Tibial nerve (tissue), 4 donors: ENCODE results near the gene KRAS. TPM values are rescaled to one million over a fixed set of nuclear protein-coding genes. Genes with fewer than 3 reads are reported as not detected.
A peak's percentile ranks its signal among the peaks of the same experiment; 100 is the strongest.

ENCODE experiments used
- DNase-seq, 2 donors: peaks; one replicate each; pipeline ENCODE4 v3.0.0-alpha.2; 2019; ENCODE audit warnings: low spot score in 2 of 2
- H3K27ac ChIP-seq, 4 donors: fragments of 200-600 bp; sonication (generic) in 3 of 4; one replicate each; pipeline ENCODE4 v1.5.1; 2017 to 2019; ENCODE audit warnings: mild to moderate bottlenecking in 1 of 4
- H3K27me3 ChIP-seq, 2 donors: fragments of 200-600 bp; sonication (generic) in 1 of 2; one replicate each; pipeline versions ENCODE4 v1.5.1 to v1.6.0; 2017 to 2019
- H3K36me3 ChIP-seq, 3 donors: fragments of 200-600 bp; sonication (generic); one replicate each; pipeline ENCODE4 v1.5.1; 2018 to 2019
- H3K4me1 ChIP-seq, 4 donors: fragments of 200-600 bp; sonication (generic) in 3 of 4; one replicate each; pipeline ENCODE4 v1.5.1; 2017 to 2019
- H3K4me3 ChIP-seq, 4 donors: fragments of 200-600 bp; sonication (generic) in 3 of 4; one replicate each; pipeline ENCODE4 v1.5.1; 2017 to 2019; ENCODE audit warnings: mild to moderate bottlenecking in 1 of 4, moderate library complexity in 1 of 4
- H3K9me3 ChIP-seq, 4 donors: fragments of 200-600 bp; sonication (generic) in 3 of 4; one replicate each; pipeline ENCODE4 v1.5.1; 2017 to 2019
- CTCF ChIP-seq, 5 experiments: fragments of 200-600 bp in 3 of 5; fragments of 450-650 bp in 2 of 5; sonication (generic) in 3 of 5; IDR thresholded peaks; one replicate each; pipeline ENCODE4 v1.5.1; 2016 to 2019; ENCODE audit warnings: antibody characterized with exemption in 5 of 5, mild to moderate bottlenecking in 3 of 5, moderate library complexity in 2 of 5
- EP300 ChIP-seq, 2 donors: sonication (generic); formaldehyde crosslinking; IDR thresholded peaks; one replicate each; pipeline ENCODE4 v1.6.1; 2017; ENCODE audit warnings: antibody characterized with exemption in 2 of 2, mild to moderate bottlenecking in 1 of 2
- POLR2A ChIP-seq, 2 donors: fragments of 450-650 bp; IDR thresholded peaks; one replicate each; pipeline ENCODE4 v1.6.1; 2017; ENCODE audit warnings: antibody characterized with exemption in 2 of 2, mild to moderate bottlenecking in 2 of 2, moderate library complexity in 2 of 2
- whole genome bisulfite sequencing, 2 donors: methylation state at CpG; one replicate each; pipeline ENCODE4 v1.1.5; 2018; 5-methylcytosine and 5-hydroxymethylcytosine counted together
- total RNA-seq, 4 donors: library from RNA; depleted of rRNA; stranded (reverse); fragments of >200 nt; gene quantifications; one replicate each; pipeline ENCODE4 v1.1.0, GENCODE V29; 2016

Gene KRAS
- total RNA-seq, 4 donors from 2014 or later = 19.2 to 36.3 (median 28.0) TPM

GRCh38 chr12:25243680-25243990, 7.1 kb downstream of the KRAS start:
- H3K9me3 ChIP-seq = no peaks in the 10 kb centered on the region
- H3K4me3 ChIP-seq = no peak overlapping the region
- no peaks in the 10 kb centered on the region for H3K27me3 ChIP-seq
- TF ChIP-seq EP300 (IDR thresholded peaks at IDR 0.05) (no peak), POLR2A (IDR thresholded peaks at IDR 0.05) (no peak)
- H3K4me1 ChIP-seq = peaks cover 0 to 27% (median 2%) of the 10 kb centered on the region in 4 donors
- H3K27ac ChIP-seq = no peak overlapping the region
- no peak for DNase-seq
- peaks cover 0 to 14% (median 0%) of the 10 kb centered on the region in 3 donors for H3K36me3 ChIP-seq

GRCh38 chr12:25242981-25243679, 7.6 kb downstream of the KRAS start:
- no peaks in the 10 kb centered on the region for H3K9me3 ChIP-seq
- TF ChIP-seq EP300 (IDR thresholded peaks at IDR 0.05) = no peak
- no peak for TF ChIP-seq POLR2A (IDR thresholded peaks at IDR 0.05)
- no peak for TF ChIP-seq CTCF (IDR thresholded peaks at IDR 0.05)
- no peak for DNase-seq
- peaks cover 0 to 14% (median 0%) of the 10 kb centered on the region in 3 donors for H3K36me3 ChIP-seq
- peaks cover 0 to 22% (median under 1%) of the 10 kb centered on the region in 4 donors for H3K4me1 ChIP-seq
- WGBS, 2 donors = 72 to 76% methylated on average over 5 of the region's 5 CpGs
- H3K27ac ChIP-seq = no peak overlapping the region
- H3K4me3 ChIP-seq = no peak overlapping the region
- no peaks in the 10 kb centered on the region for H3K27me3 ChIP-seq

- H3K9me3 ChIP-seq = no peaks in the 10 kb centered on the region
- no peaks in the 10 kb centered on the region for H3K27me3 ChIP-seq
- 32 to 34% methylated on average over 6 of the region's 6 CpGs for WGBS, 2 donors
- no peak overlapping the region for H3K4me3 ChIP-seq
- H3K36me3 ChIP-seq = peaks cover 0 to 20% (median 0%) of the 10 kb centered on the region in 3 donors
- peak overlapping the region in 1 of 4 donors; percentile 56 for H3K27ac ChIP-seq
- peaks cover 0 to 20% (median 0%) of the 10 kb centered on the region in 4 donors for H3K4me1 ChIP-seq
- no peak for DNase-seq
- TF ChIP-seq POLR2A (IDR thresholded peaks at IDR 0.05) = no peak
- TF ChIP-seq CTCF (IDR thresholded peaks at IDR 0.05) = peak; percentile 51 to 67 (median 63)
Observed at GRCh38 chr12:25241167-25242020, 9.3 kb downstream of the KRAS start.

GRCh38 chr12:25236626-25237025, 14.1 kb downstream of the KRAS start:
- whole genome bisulfite sequencing, 2 donors = 86 to 89% methylated on average over 4 of the region's 4 CpGs
- Histone ChIP-seq H3K4me3 (no peak overlapping the region), H3K27me3 (no peaks in the 10 kb centered on the region), H3K36me3 (peaks cover 0 to 22% (median 0%) of the 10 kb centered on the region in 3 donors), H3K4me1 (peaks cover 0 to 13% (median 0%) of the 10 kb centered on the region in 4 donors), H3K27ac (no peak overlapping the region), H3K9me3 (no peaks in the 10 kb centered on the region)
- no peak for DNase-seq
- TF ChIP-seq EP300 (IDR thresholded peaks at IDR 0.05) = no peak
- TF ChIP-seq POLR2A (IDR thresholded peaks at IDR 0.05) = no peak
- no peak for TF ChIP-seq CTCF (IDR thresholded peaks at IDR 0.05)

GRCh38 chr12:25236190-25236589, 14.5 kb downstream of the KRAS start:
- Histone ChIP-seq H3K36me3 (peaks cover 0 to 22% (median 0%) of the 10 kb centered on the region in 3 donors), H3K27me3 (no peaks in the 10 kb centered on the region), H3K9me3 (no peaks in the 10 kb centered on the region)

More at GRCh38 chr12:25236190-25236589, 14.5 kb downstream of the KRAS start:
- WGBS, 2 donors = 73 to 81% methylated on average over 1 of the region's 1 CpG
- Histone ChIP-seq H3K27ac (no peak overlapping the region), H3K4me3 (no peak overlapping the region), H3K4me1 (peaks cover 0 to 8% (median 0%) of the 10 kb centered on the region in 4 donors)
- no peak for TF ChIP-seq CTCF (IDR thresholded peaks at IDR 0.05)
- no peak for TF ChIP-seq POLR2A (IDR thresholded peaks at IDR 0.05)
- no peak for TF ChIP-seq EP300 (IDR thresholded peaks at IDR 0.05)
- no peak for DNase-seq
